Measurements from ENCODE around the gene THSD4.

GRCh38 chr15:71221417-71221816 is 106.1 kb downstream of the THSD4 start:
- TF ChIP-seq POLR2AphosphoS5 (IDR thresholded peaks at IDR 0.05; ENCODE audit: borderline replicate concordance, low read depth, low read length) (no peak), EZH2 (IDR thresholded peaks at IDR 0.05) (no peak)

Data from SK-N-MC (cell line).